ENCODE measurements around the gene VIL1. TPM values are rescaled to one million over a fixed set of nuclear protein-coding genes. Genes with fewer than 3 reads are reported as not detected.

The VIL1 gene
- total RNA-seq, 1 experiment from 2014 or later, result 3.0 TPM

GRCh38 chr2:218398437-218399390, 20.2 kb upstream of the VIL1 start:
- H3K4me3 Mint-ChIP-seq, result peak overlapping the region; percentile 88
- POLR2A ChIA-PET, result no interaction called here
- H3K36me3 Mint-ChIP-seq, result peaks cover 3% of the 10 kb centered on the region; the same call in 1 of the 2 replicates
- TF ChIP-seq MAX (CRISPR knock-in tag; IDR thresholded peaks at IDR 0.05) (0 out of 2 replicates have a peak, but pooled peaks have one; percentile 22), MLX (CRISPR knock-in tag; IDR thresholded peaks at IDR 0.05) (no peak)
- no peak overlapping the region for H3K27ac Mint-ChIP-seq
- peaks cover 41% of the 10 kb centered on the region for H3K27me3 Mint-ChIP-seq (ENCODE audit: low read depth)
- CTCF ChIA-PET, result interaction anchor here (1.2 kb wide), 1 partner anchor 97 kb away, joined by 3 read pairs; no protein-coding TSS in a partner anchor
- DNase-seq (ENCODE audit: low spot score) (peak; percentile 42), ATAC-seq (peak; percentile 0; the same call in 1 of the 2 replicates)
- no peaks in the 10 kb centered on the region for H3K9me3 Mint-ChIP-seq
- peaks cover 29% of the 10 kb centered on the region for H3K4me1 Mint-ChIP-seq

- ATAC-seq, result peak; percentile 7
- ChIA-PET POLR2A (interaction anchor here (0.5 kb wide), 1 partner anchor 145 kb away, joined by 5 read pairs; no protein-coding TSS in a partner anchor), CTCF (interaction anchor here (0.7 to 1.4 kb wide), 2 partner anchors 113 to 130 kb away, joined by 3 to 6 read pairs; partner anchors contain the start of genes AAMP and PNKD)
- Mint-ChIP-seq H3K4me1 (peaks cover 24% of the 10 kb centered on the region), H3K27ac (no peak within 1 kb of the TSS), H3K27me3 (ENCODE audit: low read depth) (peaks cover 34% of the 10 kb centered on the region), H3K36me3 (peaks cover 8% of the 10 kb centered on the region), H3K4me3 (peak within 1 kb of the TSS; percentile 84), H3K9me3 (no peaks in the 10 kb centered on the region)
- DNase-seq (ENCODE audit: low spot score), result peak; percentile 95
- TF ChIP-seq FOXK1 (CRISPR knock-in tag; IDR thresholded peaks at IDR 0.05) (peak; percentile 81; the same call in 1 of the 2 replicates), ZNF423 (CRISPR knock-in tag; IDR thresholded peaks at IDR 0.05) (peak; percentile 88), FOXP4 (CRISPR knock-in tag; IDR thresholded peaks at IDR 0.05) (peak; percentile 74; the same call in 1 of the 2 replicates), SP1 (CRISPR knock-in tag; conservative IDR thresholded peaks at IDR 0.05) (peak; percentile 79), PRDM15 (CRISPR knock-in tag; IDR thresholded peaks at IDR 0.05) (peak; percentile 59), HMGXB4 (CRISPR knock-in tag; IDR thresholded peaks at IDR 0.05) (peak; percentile 9; the same call in 1 of the 2 replicates), ARID4B (CRISPR knock-in tag; IDR thresholded peaks at IDR 0.05; ENCODE audit: borderline replicate concordance) (peak; percentile 64; the same call in 1 of the 2 replicates), TEAD1 (CRISPR knock-in tag; IDR thresholded peaks at IDR 0.05) (0 out of 2 replicates have a peak, but pooled peaks have one; percentile 39), ETV6 (CRISPR knock-in tag; IDR thresholded peaks at IDR 0.05) (0 out of 2 replicates have a peak, but pooled peaks have one; percentile 40), ZNF281 (CRISPR knock-in tag; IDR thresholded peaks at IDR 0.05) (no peak), GABPB1 (CRISPR knock-in tag; IDR thresholded peaks at IDR 0.05) (0 out of 2 replicates have a peak, but pooled peaks have one; percentile 53), NFYB (CRISPR knock-in tag; conservative IDR thresholded peaks at IDR 0.05; ENCODE audit: low read depth) (no peak)
Observed at GRCh38 chr2:218399391-218400166, 19.3 kb upstream of the VIL1 start, which contains the start of gene CTDSP1. CTDSP1 (plus strand) TSS chr2:218399868; CDS start chr2:218400091, 223 bp downstream.
